Measurements from ENCODE around the gene JAZF1. TPM values are rescaled to one million over a fixed set of nuclear protein-coding genes. Genes with fewer than 3 reads are reported as not detected.

JAZF1 gene
- total RNA-seq, 1 donor from 2014 or later, result 33.8 TPM

DNA sequence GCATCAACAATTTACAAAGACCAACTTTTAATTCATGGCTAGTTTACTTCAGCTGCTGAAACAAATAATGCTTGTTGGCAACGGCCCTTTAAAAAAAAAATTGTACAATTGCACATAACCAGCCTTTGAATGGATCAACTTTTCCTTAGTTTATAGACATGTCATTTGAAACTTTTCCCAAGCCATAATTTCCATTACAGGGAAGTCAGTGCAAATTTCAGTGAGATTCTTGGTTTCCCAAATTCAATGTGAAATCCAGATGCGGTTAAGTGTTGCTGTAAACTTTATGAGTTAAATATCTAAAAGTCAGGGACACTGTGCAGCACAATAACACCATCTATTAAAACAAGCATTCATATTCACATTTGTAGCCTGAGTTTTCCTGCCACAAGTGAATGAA lies 182.2 kb downstream of the JAZF1 start:
- no peaks in the 10 kb centered on the region for H3K36me3 Mint-ChIP-seq (ENCODE audit: low read depth)
- TF ChIP-seq, protein P1, sequence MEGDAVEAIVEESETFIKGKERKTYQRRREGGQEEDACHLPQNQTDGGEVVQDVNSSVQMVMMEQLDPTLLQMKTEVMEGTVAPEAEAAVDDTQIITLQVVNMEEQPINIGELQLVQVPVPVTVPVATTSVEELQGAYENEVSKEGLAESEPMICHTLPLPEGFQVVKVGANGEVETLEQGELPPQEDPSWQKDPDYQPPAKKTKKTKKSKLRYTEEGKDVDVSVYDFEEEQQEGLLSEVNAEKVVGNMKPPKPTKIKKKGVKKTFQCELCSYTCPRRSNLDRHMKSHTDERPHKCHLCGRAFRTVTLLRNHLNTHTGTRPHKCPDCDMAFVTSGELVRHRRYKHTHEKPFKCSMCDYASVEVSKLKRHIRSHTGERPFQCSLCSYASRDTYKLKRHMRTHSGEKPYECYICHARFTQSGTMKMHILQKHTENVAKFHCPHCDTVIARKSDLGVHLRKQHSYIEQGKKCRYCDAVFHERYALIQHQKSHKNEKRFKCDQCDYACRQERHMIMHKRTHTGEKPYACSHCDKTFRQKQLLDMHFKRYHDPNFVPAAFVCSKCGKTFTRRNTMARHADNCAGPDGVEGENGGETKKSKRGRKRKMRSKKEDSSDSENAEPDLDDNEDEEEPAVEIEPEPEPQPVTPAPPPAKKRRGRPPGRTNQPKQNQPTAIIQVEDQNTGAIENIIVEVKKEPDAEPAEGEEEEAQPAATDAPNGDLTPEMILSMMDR (IDR thresholded peaks at IDR 0.05), result no peak
- H3K9me3 Mint-ChIP-seq (ENCODE audit: low read depth), result no peaks in the 10 kb centered on the region
- peaks cover 29% of the 10 kb centered on the region for H3K4me1 Mint-ChIP-seq (ENCODE audit: low read depth)
- H3K27ac Mint-ChIP-seq (ENCODE audit: unreplicated experiment), result no peak overlapping the region
- no peak overlapping the region for H3K4me3 Mint-ChIP-seq (ENCODE audit: unreplicated experiment)
- H3K27me3 Mint-ChIP-seq (ENCODE audit: low read depth), result no peaks in the 10 kb centered on the region
- DNase-seq (ENCODE audit: low spot score), result no peak

DNA sequence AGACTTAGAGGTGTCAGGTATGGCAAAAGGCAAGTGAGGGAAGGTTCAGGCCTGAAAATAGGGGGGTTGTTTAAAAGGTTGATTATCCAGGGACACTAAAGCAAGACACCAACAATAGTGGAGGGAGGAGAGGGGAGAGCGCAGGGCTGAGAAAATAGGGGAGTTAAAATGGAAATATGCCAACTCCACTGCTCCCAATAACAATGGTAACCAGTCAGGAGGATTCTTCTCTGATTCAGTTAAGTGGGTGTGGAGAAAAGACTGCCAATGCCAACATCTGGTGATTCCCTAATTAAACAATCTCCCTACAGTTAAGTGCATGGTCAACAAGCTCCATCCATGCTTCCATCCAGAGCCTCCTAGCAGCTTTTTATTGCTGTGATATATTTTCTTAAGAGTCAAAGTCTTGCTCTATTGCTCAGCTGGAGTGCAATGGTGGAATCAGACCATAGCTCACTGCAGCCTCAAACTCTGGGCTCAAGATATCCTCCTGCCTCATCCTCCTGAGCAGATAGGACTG lies 183.3 kb downstream of the JAZF1 start:
- TF ChIP-seq, protein P1 (IDR thresholded peaks at IDR 0.05), result no peak
- Mint-ChIP-seq H3K27ac (ENCODE audit: unreplicated experiment) (no peak overlapping the region), H3K27me3 (ENCODE audit: low read depth) (no peaks in the 10 kb centered on the region), H3K9me3 (ENCODE audit: low read depth) (no peaks in the 10 kb centered on the region), H3K36me3 (ENCODE audit: low read depth) (no peaks in the 10 kb centered on the region), H3K4me1 (ENCODE audit: low read depth) (peaks cover 32% of the 10 kb centered on the region), H3K4me3 (ENCODE audit: unreplicated experiment) (no peak overlapping the region)
- no peak for DNase-seq (ENCODE audit: low spot score)

DNA sequence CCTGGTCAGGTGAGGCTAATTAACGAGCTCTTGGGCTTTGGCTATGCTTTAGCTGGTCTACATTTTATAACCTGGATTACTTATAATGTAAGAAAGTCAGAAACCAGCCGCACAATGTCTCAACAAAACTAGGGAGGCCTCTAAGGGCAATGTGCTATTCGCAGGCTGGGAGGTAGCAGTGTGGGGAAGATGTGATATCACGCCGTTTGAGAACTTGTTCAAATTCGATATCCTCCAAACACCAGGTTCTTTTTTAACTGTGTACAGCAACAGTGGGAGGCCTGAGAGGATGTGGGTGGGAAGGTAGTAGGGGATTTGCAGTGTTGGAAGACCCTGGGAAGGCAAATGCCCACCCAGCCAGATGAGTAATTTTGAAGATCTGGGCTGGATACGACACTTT lies 184.5 kb downstream of the JAZF1 start:
- H3K9me3 Mint-ChIP-seq (ENCODE audit: low read depth), result no peaks in the 10 kb centered on the region
- no peaks in the 10 kb centered on the region for H3K27me3 Mint-ChIP-seq (ENCODE audit: low read depth)
- peaks cover 34% of the 10 kb centered on the region for H3K4me1 Mint-ChIP-seq (ENCODE audit: low read depth)
- H3K4me3 Mint-ChIP-seq (ENCODE audit: unreplicated experiment), result no peak overlapping the region
- TF ChIP-seq, protein P1 (IDR thresholded peaks at IDR 0.05), result no peak
- no peak for DNase-seq (ENCODE audit: low spot score)
- no peak overlapping the region for H3K27ac Mint-ChIP-seq (ENCODE audit: unreplicated experiment)
- no peaks in the 10 kb centered on the region for H3K36me3 Mint-ChIP-seq (ENCODE audit: low read depth)

DNA sequence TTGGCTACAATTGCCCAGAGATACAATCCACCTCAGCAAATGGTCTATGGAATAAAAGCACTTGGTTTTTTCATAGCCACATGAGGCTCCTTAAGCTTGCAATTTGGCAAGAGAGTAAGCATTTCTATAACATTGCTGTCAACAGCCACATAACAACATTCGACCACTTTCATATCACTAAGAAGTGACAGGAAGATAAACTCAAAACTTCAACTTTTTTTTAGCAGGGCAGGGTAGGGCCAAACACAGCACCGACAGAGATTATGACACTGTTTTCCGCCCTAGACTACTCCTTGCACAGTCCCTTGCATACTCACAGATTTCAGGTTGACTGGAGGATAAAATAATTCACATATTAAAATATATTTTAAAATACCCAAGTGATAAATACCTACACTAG lies 185.4 kb downstream of the JAZF1 start:
- TF ChIP-seq, protein P1 (IDR thresholded peaks at IDR 0.05), result no peak
- Mint-ChIP-seq H3K4me1 (ENCODE audit: low read depth) (peaks cover 39% of the 10 kb centered on the region), H3K27me3 (ENCODE audit: low read depth) (no peaks in the 10 kb centered on the region), H3K27ac (ENCODE audit: unreplicated experiment) (no peak overlapping the region), H3K4me3 (ENCODE audit: unreplicated experiment) (no peak overlapping the region), H3K36me3 (ENCODE audit: low read depth) (no peaks in the 10 kb centered on the region), H3K9me3 (ENCODE audit: low read depth) (no peaks in the 10 kb centered on the region)
- no peak for DNase-seq (ENCODE audit: low spot score)

DNA sequence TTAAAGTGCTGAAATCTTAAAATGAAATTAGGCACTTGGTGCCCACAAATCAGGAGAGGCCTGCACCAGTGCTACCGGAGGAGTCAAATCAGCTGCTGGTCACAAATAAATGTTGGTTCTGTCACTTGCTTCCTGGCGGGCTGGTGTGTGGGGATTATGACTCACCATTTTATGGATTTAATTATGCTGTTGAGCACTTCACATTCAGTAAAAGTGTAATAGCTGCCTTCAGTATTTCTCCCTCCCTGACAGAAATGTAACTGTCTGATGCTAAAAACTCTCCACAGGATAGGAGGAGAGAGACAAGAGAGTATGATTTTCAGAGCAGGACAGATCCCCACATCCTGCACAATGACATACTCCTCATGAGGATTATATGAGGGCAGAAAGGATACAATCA lies 186.0 kb downstream of the JAZF1 start:
- Mint-ChIP-seq H3K9me3 (ENCODE audit: low read depth) (no peaks in the 10 kb centered on the region), H3K27me3 (ENCODE audit: low read depth) (no peaks in the 10 kb centered on the region), H3K4me3 (ENCODE audit: unreplicated experiment) (no peak overlapping the region), H3K4me1 (ENCODE audit: low read depth) (peaks cover 39% of the 10 kb centered on the region), H3K27ac (ENCODE audit: unreplicated experiment) (peak overlapping the region; percentile 58), H3K36me3 (ENCODE audit: low read depth) (no peaks in the 10 kb centered on the region)
- DNase-seq (ENCODE audit: low spot score), result no peak
- TF ChIP-seq, protein P1 (IDR thresholded peaks at IDR 0.05), result no peak

Data from chondrocyte (in vitro differentiated cells).